Activated CD8-positive, alpha-beta memory T cell treated with anti-CD3 and anti-CD28 coated beads for 24 hours (primary cell): Measurements from ENCODE around the gene FLACC1.
"Not testable (repeated sequence)": the region's sequence is repeated elsewhere in the genome, so short reads cannot be mapped to it uniquely, and the experiment has no call there.

ENCODE experiments used
- DNase-seq: peaks from one replicate; pipeline ENCODE4 v3.0.0-alpha.2; 2020

Gene FLACC1, protein sequence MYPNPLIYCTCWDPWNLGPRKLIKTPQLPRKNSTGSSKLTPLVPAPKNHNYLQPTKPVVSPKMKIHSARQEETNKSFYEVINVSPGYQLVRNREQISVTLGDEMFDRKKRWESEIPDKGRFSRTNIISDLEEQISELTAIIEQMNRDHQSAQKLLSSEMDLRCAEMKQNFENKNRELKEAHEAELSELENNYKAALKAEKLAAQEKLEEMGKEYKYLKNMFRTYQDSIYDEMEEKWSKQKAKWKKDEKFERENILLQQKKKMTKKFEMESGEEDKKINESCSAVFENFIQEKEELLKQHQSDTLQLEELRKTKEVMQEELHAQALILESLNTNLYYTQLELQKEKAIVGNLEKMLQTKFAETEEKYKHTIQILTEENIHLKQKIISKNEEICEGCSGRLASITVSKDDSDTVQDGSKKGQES

DNA sequence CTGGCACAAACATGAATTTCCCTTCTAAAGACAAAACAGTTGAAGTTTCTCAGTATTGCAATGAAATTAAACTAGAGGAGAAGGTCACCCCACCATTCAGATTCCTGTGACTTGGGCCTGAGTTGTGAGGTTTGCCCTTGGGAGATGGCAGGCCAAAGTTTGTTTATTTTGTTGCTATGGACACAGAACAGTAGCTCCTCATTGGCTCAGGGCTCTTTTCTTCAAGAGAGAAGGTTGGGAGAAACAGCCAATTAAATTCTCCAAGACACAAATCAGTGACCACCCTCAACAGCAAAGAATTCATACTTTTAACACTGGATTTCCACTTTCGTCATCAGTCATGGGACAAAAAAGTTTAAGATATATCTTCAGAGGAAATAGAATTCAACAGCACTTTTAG, at the start of gene FLACC1:
Gene FLACC1, minus strand, starts transcription at position 125 of the 400 bp plus-strand sequence. CDS start 5,941 bp downstream, outside the sequence.
- DNase-seq = no peak

DNA sequence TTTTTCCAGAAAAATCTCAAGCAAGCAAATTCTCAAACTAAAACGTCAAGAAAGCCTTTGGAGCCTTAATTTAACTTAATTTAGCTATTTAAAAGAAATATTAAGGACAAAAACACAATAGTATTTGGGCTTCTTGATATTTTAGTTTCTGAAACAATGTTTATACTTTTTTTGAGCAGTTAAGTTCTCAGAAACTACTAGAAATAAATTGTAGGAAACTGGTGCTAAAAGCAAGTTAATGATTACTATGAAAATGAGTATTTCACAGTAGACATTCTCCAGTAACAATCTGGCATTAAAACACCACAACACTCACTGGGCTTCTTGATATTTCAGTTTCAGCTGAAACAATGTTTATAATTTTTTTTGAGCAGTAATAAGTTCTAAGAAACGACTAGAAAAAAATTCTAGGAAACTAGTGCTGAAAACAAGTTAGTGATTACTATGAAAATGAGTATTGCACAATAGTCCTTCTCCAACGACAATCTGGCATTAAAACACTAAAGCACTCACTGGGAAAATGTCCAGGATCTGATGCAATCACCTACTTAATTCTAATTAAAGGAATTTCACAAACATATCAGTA, 49.0 kb upstream of the FLACC1 start:
- no peak for DNase-seq

DNA sequence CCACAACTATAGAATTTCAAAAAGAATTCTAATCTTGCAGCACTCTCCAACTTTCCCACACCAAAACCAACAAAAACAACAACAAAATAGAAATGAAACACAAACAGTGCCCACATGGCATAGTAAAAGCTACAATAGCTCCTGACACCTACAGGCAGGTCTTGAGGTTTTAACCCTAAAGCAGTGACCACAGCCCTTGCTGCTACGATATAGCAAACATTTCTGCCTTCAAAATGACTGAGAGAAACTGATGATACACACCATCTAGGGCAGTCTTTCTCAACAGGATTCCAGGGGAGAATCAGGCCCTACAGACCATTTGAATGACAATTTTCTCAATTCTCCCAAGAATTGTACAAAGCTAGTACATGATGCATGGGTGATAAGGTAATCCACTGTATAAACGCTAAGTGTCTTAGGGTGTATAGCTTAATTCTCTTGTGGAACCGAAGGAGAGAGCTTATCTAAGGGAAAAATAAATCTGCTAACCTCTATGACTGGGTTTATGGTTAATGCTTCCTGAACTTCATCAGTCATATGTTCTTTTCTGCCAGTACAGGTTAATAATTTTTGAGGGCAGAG, 47.6 kb upstream of the FLACC1 start:
- no peak for DNase-seq

DNA sequence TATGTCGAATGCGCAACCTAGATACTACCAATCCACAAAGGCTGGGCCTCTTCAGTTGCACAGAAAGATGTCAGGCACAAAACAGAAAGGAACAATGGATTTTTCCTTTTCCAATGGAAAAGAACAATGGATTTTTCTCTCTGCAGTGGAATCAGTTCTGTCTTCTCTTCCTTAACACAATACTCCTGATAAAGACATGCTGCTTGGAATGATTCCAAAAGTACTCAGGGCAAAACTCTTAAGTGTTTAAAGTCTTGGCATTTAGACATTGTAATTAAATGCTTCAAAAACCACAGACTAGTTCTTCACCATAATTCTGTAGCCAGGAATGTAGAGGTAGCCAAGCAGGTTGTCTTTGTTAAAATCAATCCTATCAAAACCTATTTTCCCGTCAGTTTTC, 46.7 kb upstream of the FLACC1 start:
- no peak for DNase-seq

DNA sequence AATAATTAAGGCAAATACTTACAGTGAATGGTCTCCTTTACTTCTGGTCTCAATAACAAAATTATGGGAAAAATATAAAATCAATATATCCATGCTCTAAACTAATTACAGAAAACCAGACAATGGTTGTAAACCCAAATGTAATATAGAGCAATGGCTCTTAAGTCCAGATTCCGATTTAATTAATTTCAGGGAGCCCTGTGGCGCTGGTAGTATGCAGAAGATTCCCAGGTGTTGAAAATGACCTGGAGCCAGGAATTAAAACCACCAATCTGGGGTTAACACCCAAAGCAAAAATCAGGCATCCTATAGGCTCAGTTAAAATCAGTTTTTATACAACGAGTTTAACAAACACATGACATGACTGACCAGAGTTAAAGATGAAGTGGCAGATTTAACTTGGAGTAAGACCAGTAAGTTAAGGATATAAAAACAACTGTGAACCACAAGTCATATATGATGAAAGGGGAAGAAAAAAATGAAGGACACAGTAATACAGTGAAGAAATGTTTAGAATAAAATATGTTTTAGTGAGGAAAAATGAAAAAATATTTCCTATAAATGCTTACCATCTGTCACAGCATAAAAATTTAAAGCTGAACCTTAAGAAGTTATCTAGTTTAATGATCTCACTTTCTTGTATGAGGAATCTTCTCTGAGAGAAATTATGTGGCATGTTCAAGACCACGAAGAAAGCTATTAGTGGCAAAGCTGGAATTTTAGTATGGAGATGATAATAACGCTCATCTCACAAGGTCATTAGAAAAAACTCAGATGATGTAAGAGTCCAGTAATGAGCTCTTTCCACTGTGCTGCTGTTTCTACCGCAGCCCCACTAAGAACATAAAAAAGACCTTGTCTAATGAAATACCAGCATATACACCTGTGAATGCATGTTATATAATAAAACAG, 45.8 kb upstream of the FLACC1 start:
- no peak for DNase-seq

DNA sequence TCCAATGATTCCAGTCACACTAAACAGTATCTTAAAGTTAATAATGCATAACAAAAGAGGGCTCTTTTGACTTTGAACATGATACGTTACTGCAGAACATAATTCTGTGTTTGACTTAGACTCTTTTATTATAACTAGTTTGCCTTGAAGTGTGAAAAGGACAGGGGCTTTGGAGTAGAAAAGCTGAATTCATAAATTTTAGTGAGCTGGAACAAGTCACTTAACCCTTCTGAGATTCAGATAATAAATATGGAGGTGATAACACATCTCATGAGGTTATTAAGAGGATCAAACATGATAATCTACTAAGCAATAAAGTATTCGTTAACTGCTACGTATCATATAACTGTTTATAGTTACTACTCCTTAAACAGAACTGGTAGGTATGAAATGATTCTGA, 44.7 kb upstream of the FLACC1 start:
- no peak for DNase-seq

DNA sequence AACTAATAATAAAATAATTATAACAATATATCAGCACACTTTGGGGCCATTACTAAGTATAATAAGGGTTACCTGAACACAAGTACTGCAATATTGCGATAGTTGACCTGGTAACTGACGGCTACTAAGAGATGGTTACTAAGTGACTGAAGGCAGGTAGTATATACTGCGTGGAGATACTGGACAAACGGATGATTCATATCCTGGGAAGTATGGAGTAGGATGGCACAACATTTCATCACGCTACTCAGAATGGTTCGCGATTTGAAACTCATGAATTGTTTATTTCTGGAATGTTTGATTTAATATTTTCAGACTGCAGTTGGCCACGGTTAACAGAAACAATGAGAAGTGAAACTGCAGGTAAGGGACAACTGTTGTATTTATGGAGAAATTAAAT, 39.5 kb upstream of the FLACC1 start:
- no peak for DNase-seq

DNA sequence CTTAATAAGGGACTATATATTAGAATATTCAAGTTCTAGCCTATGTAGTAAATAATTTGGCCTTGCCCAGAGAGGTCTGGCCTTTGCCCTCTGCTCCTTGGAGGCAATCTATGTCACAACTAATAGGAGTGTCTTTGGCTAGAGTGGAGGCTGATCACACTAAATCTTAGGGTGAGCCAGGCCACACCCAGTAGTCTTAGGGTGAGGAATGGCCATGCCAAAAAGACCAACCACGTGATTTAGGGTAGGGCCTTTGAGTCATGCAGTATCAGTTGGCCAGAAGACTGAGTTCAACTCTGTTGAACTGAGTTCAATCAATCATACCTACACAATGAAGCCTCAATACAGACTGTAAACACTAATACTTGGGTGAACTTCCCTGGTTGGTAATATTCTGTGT, 26.0 kb upstream of the FLACC1 start:
- no peak for DNase-seq

DNA sequence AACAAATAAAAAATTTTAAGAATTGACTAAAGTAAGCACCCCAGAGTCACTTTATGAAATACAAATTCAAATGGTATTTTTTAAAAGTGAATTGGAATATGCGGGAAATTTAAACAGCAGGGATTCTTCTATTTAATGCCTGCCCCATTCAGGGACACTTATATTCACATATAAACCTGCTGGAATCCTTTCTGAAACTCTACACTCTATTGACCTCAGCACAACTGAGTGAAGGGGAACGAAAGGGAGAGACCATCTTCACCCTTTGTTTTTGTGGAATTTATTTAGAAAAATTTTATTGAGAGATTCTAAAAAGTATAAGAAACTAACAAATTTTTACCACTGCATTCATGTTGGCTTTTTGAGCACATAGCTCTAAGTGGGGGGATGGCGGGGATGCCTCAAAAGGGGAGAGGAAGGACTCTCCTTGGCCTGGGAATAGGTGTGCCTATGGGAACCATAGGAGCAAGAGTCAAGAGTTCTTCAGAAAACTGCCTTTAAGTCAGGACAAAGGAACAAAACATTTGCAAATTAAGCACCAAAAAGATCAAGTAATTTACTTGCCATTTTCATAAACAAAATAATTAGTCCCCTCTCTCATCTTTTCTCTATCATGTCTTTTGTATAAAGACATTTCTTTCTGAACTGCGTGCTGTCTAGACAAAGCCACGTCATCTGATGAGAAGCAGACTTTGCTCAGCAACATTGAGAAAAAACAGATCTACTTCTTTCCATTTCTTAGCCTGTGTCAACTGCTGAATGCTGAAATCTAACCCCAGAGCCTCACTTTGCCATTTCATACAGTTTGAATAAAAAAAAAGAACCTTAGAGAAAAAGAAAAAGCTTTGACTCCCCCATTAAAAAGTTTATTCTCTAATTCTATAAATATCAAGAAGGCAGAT, 21.6 kb upstream of the FLACC1 start:
- no peak for DNase-seq

DNA sequence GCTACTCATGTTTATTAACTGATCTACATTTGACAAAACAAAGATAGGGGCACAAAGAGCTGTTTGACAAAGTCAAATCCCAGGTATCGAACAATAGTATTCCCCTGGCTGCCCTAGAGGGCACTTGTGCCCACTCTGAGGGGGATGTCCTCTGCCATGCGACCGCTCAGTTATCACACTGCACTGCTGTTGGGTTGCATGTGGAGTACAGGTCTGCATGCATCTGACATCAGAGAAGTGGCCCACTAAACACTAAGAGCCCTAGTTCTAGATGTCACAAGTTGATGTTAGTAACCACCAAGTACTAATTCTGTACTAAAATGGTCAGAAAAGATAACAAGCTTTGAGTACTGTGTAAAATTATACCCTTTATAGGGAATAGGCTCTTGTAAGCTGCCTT, 20.1 kb upstream of the FLACC1 start:
- DNase-seq = no peak

DNA sequence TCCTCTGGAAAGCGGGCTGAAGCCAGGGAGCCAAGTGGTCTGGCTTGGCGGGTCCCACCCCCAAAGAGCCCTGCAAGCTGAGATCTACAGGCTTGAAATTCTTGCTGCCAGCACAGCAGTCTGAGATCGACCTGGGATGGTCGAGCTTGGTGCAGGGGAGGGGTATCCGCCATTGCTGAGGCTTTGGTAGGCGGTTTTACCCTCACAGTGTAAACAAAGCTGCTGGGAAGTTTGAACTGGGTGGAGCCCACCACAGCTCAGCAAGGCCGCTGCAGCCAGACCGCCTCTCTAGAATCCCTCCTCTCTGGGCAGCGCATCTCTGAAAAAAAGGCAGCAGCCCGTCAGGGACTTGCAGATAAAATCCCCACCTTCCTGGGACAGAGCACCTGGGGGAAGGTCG, 12.6 kb upstream of the FLACC1 start:
- DNase-seq = no peak

DNA sequence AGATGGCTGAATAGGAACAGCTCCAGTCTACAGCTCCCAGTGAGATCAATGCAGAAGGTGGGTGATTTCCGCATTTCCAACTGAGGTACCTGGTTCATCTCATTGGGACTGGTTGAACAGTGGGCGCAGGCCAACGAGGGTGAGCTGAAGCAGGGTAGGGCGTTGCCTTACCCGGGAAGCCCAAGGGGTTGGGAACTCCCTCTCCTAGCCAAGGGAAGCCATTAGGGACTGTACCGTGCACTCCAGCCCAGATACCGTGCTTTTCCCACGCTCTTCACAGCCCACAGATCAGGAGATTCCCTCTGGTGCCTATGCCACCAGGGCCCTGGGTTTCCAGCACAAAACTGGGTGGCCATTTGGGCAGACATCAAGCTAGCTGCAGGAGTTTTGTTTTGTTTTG, 12.2 kb upstream of the FLACC1 start:
- DNase-seq = not testable (repeated sequence)

DNA sequence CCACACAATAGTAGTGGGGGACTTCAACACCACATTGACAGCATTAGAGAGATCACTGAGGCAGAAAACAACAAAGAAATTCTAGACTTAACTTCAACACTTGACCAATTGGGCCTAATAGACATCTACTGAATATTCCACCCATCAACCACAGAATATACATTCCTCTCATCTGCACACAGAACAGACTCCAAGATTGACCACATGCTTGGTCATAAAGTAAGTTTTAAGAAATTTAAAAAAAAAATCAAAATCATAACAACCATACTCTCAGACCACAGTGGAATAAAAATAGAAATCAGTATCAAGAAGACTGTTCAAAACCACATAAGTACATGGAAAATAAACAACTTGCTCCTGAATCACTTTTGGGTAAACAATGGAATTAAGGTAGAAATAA, 9.0 kb upstream of the FLACC1 start:
- no peak for DNase-seq

DNA sequence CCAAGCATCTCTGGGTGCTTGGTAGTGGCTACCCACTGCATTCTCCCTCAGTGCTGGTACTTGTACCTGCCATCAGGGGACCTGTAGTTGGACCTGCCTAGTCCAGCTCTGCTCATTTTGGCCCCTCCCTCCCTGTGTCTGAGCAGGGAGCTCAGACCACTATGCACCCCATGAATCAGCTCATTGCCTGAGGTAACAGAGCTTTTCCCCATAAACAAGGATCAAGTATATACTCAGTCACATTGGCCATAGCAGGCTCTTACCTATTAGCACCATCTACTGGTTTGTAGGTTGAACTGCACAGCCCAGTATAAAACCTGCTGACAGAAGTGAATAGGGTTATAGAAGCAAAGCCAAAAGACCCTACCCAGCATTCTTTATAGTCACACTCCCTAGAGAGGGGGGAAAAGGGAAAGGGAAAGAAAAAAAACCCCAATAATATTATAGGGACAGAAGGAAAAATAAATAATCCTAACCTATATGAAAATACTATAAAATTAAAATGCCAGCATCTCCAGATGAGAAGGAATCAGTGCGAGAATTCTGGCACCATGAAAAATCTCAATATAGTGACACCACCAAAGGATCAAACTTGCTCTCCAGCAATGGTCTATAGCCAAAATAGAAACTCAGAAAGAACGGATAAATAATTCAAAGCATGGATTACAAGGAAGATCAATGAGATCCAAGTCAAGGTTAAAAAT, 6.9 kb upstream of the FLACC1 start:
- peak; percentile 68 for DNase-seq

DNA sequence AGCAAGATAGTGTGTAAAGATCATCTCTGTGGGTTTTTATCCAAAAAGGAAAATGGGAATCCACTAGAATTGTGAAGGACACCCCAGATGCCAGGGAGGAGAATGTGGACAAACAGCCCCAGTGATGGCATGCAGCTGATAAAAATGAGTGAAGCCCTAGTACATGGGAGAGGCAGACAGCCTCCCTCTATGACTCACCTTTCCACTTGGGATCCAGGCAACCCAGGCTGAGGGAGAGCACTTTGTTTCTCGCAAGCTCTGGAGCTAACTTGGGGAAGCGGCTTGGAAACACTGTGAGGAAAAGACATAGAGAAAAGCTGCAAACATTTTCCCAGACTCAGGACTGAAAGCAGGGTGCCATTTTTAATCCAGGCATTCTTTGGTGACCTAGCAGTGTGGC, 5.3 kb upstream of the FLACC1 start:
- DNase-seq = no peak

DNA sequence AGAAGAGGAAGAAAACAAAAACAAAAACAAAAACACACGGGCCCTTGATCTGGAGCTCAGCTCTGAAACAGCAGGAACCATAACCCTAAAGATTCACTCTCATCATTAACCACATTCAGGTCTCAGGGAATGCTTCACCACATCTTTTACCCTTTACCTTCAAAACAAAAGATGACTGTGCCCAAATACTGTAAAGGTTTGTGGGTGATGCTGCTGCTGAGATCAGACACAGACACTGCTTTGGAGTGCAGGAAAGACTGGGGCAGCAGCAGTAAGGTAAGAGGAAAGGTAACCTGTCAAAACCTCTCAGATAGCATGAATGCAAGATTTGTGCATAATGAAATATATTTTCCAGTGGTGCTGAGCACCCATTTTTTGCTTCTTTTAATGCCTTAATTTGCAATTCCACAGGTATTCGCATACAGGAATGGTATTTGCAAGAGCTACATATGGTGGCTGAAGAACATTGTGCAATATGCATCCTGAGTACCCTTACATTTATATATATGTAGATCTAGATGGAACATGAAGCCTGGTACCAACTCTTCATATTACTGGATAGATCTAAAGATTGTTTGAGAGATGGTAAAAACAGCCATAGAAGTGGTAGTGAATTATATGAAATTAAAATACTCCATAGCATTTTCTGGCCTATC, 4.1 kb upstream of the FLACC1 start:
- no peak for DNase-seq

DNA sequence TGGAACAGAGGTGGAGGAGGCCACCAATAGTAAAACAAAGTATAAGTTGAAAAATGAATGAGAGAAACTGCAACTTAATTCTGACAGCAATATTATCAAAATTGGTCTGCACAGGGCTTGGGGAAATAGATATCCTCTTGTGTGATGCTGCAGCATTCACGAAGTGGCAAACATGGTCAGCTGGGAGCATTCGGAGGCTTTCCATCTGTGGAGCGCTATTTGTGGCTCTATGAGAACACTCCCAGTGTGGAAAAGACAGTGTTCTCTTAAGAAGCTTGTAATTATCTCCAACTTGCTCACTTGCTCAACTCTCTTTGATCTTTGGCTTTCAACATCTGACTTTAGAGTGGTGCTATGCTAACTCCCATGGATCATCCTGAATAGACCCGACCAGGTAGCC, 3.1 kb upstream of the FLACC1 start:
- no peak for DNase-seq

DNA sequence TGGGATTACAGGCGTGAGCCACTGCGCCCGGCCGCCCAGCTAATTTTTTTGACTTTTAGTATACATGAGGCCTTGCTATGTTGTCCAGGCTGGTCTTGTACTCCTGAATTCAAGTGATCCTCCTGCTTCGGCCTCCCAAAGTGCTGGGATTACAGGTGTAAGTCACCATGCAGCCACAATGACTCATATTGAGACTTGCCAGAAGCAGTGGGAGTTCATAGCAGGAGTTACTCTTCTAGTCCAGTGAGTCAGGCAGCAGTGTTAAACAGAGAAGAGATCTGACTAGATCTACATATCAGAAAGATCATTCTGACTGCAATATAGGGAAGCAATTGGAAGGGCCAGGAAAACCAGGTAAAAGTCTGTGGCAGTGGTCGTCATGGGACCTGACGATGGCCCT, 1.5 kb upstream of the FLACC1 start:
- DNase-seq = no peak

DNA sequence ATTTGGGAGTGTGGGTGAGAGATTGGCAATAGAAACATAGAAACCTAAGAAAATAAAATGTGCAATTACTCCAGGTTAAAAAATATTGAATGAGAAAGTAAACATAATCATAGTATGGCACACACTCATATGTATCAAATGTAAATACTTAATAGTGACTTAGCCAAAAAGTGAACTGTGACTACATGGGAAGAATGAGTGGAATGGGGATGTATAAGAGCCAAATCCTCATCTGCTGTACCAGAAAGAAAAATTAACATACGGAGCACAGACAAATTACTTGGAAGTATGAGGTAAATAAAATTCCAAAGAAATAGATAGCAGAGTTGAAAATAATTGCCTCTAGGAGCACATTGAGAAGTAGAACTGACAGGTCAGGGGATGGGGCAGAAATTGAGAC, 4.0 kb downstream of the FLACC1 start:
- DNase-seq = no peak

DNA sequence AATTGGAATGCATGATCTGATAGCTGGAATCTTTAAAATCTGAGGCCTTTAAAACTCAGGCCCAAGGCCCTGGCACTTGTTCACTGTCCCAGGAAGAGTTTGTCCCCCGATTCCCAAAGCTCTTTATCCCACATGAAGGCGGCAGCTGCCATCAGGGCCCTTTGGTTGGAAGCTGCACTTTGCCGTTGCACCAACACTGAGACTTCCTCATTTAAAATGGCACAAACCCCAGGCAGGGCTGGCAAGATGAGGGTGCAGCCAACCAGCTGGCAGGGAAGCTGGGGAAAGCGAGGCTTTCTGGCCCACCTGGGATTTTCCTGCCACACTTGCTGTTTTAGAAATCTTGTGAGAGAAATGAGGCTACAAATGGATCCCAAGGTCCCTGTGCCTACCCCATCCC, 6.3 kb downstream of the FLACC1 start:
- no peak for DNase-seq

DNA sequence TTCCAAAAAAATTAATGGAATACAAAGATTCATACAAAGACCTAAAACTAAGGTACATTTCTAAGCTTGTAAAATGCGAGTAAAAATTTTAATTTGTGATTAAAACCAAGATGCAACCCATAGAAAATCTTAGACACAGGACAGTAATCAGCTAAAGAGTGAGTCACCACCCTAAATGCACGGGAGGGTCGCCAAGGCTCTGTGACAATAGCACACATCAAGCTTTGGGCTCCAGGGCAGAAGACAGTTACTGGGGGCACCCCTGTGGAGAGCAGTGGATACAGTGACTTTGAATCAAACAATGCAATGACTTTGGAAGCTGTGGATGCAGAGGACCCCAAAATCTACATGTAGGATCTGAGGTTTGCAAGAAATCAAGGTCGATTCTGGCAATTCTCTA, 7.5 kb downstream of the FLACC1 start:
- DNase-seq = no peak
